ENCODE data around the gene GRIN2B.

Gene GRIN2B

GRCh38 chr12:13978876-13979275, 2.5 kb downstream of the GRIN2B start:
- H3K4me2 ChIP-seq (ENCODE audit: low read length): no peak overlapping the region
- no peak overlapping the region for H4K8ac ChIP-seq (ENCODE audit: low read depth, low read length)
- H4K5ac ChIP-seq (ENCODE audit: low read length): no peak overlapping the region
- no peak overlapping the region for H2BK15ac ChIP-seq (replicated peaks; ENCODE audit: low read depth)
- H3K27me3 ChIP-seq (ENCODE audit: insufficient read depth, low read length, poor library complexity): peaks cover 4% of the 10 kb centered on the region
- WGBS (ENCODE audit: extremely low coverage, insufficient coverage, low lambda C conversion rate): no CpG with 5 or more reads among the region's 4 CpGs
- H2BK5ac ChIP-seq (ENCODE audit: low read length): no peak overlapping the region
- H2AK5ac ChIP-seq (ENCODE audit: low read length): no peak overlapping the region
- H3K4ac ChIP-seq (ENCODE audit: low read depth, low read length): no peak overlapping the region
- no peak overlapping the region for H3K23ac ChIP-seq (ENCODE audit: low read length)
- H3K36me3 ChIP-seq (ENCODE audit: control insufficient read depth, insufficient read depth, low read length): no peaks in the 10 kb centered on the region
- no peaks in the 10 kb centered on the region for H3K79me2 ChIP-seq (ENCODE audit: control insufficient read depth, insufficient read depth, low read length)
- H3K27ac ChIP-seq (ENCODE audit: low read depth, low read length): no peak overlapping the region
- no peak overlapping the region for H3K9ac ChIP-seq (ENCODE audit: low read length)
- H3K4me1 ChIP-seq (ENCODE audit: control insufficient read depth, low read depth, low read length): no peaks in the 10 kb centered on the region
- no peak overlapping the region for H3K56ac ChIP-seq (ENCODE audit: low read length)
- H3K79me1 ChIP-seq (ENCODE audit: low read length): no peaks in the 10 kb centered on the region
- DNase-seq: no peak
- H3K18ac ChIP-seq (ENCODE audit: low read length): no peak overlapping the region
- H3K4me3 ChIP-seq (ENCODE audit: low read length): no peak overlapping the region
- H2BK120ac ChIP-seq (ENCODE audit: low read depth, low read length): no peak overlapping the region

GRCh38 chr12:13976880-13977279, 4.5 kb downstream of the GRIN2B start:
- Histone ChIP-seq H3K4me2 (ENCODE audit: low read length) (no peak overlapping the region), H3K36me3 (ENCODE audit: control insufficient read depth, insufficient read depth, low read length) (no peaks in the 10 kb centered on the region), H4K5ac (ENCODE audit: low read length) (no peak overlapping the region), H3K27ac (ENCODE audit: low read depth, low read length) (no peak overlapping the region), H3K4ac (ENCODE audit: low read depth, low read length) (no peak overlapping the region), H3K79me2 (ENCODE audit: control insufficient read depth, insufficient read depth, low read length) (no peaks in the 10 kb centered on the region), H3K9ac (ENCODE audit: low read length) (no peak overlapping the region), H3K4me3 (ENCODE audit: low read length) (no peak overlapping the region), H2AK5ac (ENCODE audit: low read length) (no peak overlapping the region), H2BK15ac (replicated peaks; ENCODE audit: low read depth) (no peak overlapping the region), H3K18ac (ENCODE audit: low read length) (no peak overlapping the region), H3K56ac (ENCODE audit: low read length) (no peak overlapping the region), H4K8ac (ENCODE audit: low read depth, low read length) (no peak overlapping the region), H3K79me1 (ENCODE audit: low read length) (no peaks in the 10 kb centered on the region), H3K4me1 (ENCODE audit: control insufficient read depth, low read depth, low read length) (no peaks in the 10 kb centered on the region), H3K27me3 (ENCODE audit: insufficient read depth, low read length, poor library complexity) (peaks cover 4% of the 10 kb centered on the region), H2BK120ac (ENCODE audit: low read depth, low read length) (no peak overlapping the region), H2BK5ac (ENCODE audit: low read length) (no peak overlapping the region), H3K23ac (ENCODE audit: low read length) (no peak overlapping the region)
- DNase-seq: no peak
- no CpG with 5 or more reads among the region's 2 CpGs for WGBS (ENCODE audit: extremely low coverage, insufficient coverage, low lambda C conversion rate)

GRCh38 chr12:13976028-13976584, 5.3 kb downstream of the GRIN2B start:
- no CpG with 5 or more reads among the region's 7 CpGs for WGBS (ENCODE audit: extremely low coverage, insufficient coverage, low lambda C conversion rate)
- Histone ChIP-seq H3K56ac (ENCODE audit: low read length) (no peak overlapping the region), H3K4me2 (ENCODE audit: low read length) (no peak overlapping the region), H3K18ac (ENCODE audit: low read length) (no peak overlapping the region), H2BK120ac (ENCODE audit: low read depth, low read length) (no peak overlapping the region), H3K79me2 (ENCODE audit: control insufficient read depth, insufficient read depth, low read length) (no peaks in the 10 kb centered on the region), H4K8ac (ENCODE audit: low read depth, low read length) (no peak overlapping the region), H2BK5ac (ENCODE audit: low read length) (no peak overlapping the region), H3K23ac (ENCODE audit: low read length) (no peak overlapping the region), H4K5ac (ENCODE audit: low read length) (no peak overlapping the region), H2BK15ac (replicated peaks; ENCODE audit: low read depth) (no peak overlapping the region), H3K4me3 (ENCODE audit: low read length) (no peak overlapping the region), H3K27ac (ENCODE audit: low read depth, low read length) (no peak overlapping the region), H3K27me3 (ENCODE audit: insufficient read depth, low read length, poor library complexity) (peaks cover 4% of the 10 kb centered on the region), H3K36me3 (ENCODE audit: control insufficient read depth, insufficient read depth, low read length) (no peaks in the 10 kb centered on the region), H3K9ac (ENCODE audit: low read length) (no peak overlapping the region), H3K4ac (ENCODE audit: low read depth, low read length) (no peak overlapping the region), H2AK5ac (ENCODE audit: low read length) (no peak overlapping the region), H3K4me1 (ENCODE audit: control insufficient read depth, low read depth, low read length) (no peaks in the 10 kb centered on the region), H3K79me1 (ENCODE audit: low read length) (no peaks in the 10 kb centered on the region)
- no peak for DNase-seq

- Histone ChIP-seq H3K79me1 (ENCODE audit: low read length) (no peaks in the 10 kb centered on the region), H2AK5ac (ENCODE audit: low read length) (no peak overlapping the region), H3K9ac (ENCODE audit: low read length) (no peak overlapping the region), H3K27ac (ENCODE audit: low read depth, low read length) (no peak overlapping the region), H2BK15ac (replicated peaks; ENCODE audit: low read depth) (no peak overlapping the region), H3K56ac (ENCODE audit: low read length) (no peak overlapping the region), H2BK120ac (ENCODE audit: low read depth, low read length) (no peak overlapping the region), H4K5ac (ENCODE audit: low read length) (no peak overlapping the region), H3K79me2 (ENCODE audit: control insufficient read depth, insufficient read depth, low read length) (no peaks in the 10 kb centered on the region), H3K23ac (ENCODE audit: low read length) (no peak overlapping the region), H3K4me3 (ENCODE audit: low read length) (no peak overlapping the region), H2BK5ac (ENCODE audit: low read length) (no peak overlapping the region), H3K36me3 (ENCODE audit: control insufficient read depth, insufficient read depth, low read length) (no peaks in the 10 kb centered on the region), H3K4me1 (ENCODE audit: control insufficient read depth, low read depth, low read length) (no peaks in the 10 kb centered on the region), H3K27me3 (ENCODE audit: insufficient read depth, low read length, poor library complexity) (no peaks in the 10 kb centered on the region), H4K8ac (ENCODE audit: low read depth, low read length) (no peak overlapping the region), H3K4ac (ENCODE audit: low read depth, low read length) (no peak overlapping the region), H3K4me2 (ENCODE audit: low read length) (no peak overlapping the region), H3K18ac (ENCODE audit: low read length) (no peak overlapping the region)
- no peak for DNase-seq
Observed at GRCh38 chr12:13973996-13974395, 7.4 kb downstream of the GRIN2B start.

GRCh38 chr12:13970803-13971202, 10.6 kb downstream of the GRIN2B start:
- Histone ChIP-seq H2AK5ac (ENCODE audit: low read length) (no peak overlapping the region), H3K4me1 (ENCODE audit: control insufficient read depth, low read depth, low read length) (no peaks in the 10 kb centered on the region), H3K18ac (ENCODE audit: low read length) (no peak overlapping the region), H2BK120ac (ENCODE audit: low read depth, low read length) (no peak overlapping the region), H3K4me3 (ENCODE audit: low read length) (no peak overlapping the region), H3K23ac (ENCODE audit: low read length) (no peak overlapping the region), H2BK5ac (ENCODE audit: low read length) (no peak overlapping the region), H3K4ac (ENCODE audit: low read depth, low read length) (no peak overlapping the region), H3K36me3 (ENCODE audit: control insufficient read depth, insufficient read depth, low read length) (no peaks in the 10 kb centered on the region), H3K79me2 (ENCODE audit: control insufficient read depth, insufficient read depth, low read length) (no peaks in the 10 kb centered on the region), H4K5ac (ENCODE audit: low read length) (no peak overlapping the region), H2BK15ac (replicated peaks; ENCODE audit: low read depth) (no peak overlapping the region), H3K56ac (ENCODE audit: low read length) (no peak overlapping the region), H4K8ac (ENCODE audit: low read depth, low read length) (no peak overlapping the region), H3K27me3 (ENCODE audit: insufficient read depth, low read length, poor library complexity) (no peaks in the 10 kb centered on the region), H3K4me2 (ENCODE audit: low read length) (no peak overlapping the region), H3K9ac (ENCODE audit: low read length) (no peak overlapping the region), H3K79me1 (ENCODE audit: low read length) (no peaks in the 10 kb centered on the region), H3K27ac (ENCODE audit: low read depth, low read length) (no peak overlapping the region)
- WGBS (ENCODE audit: extremely low coverage, insufficient coverage, low lambda C conversion rate): no CpG with 5 or more reads among the region's 4 CpGs
- no peak for DNase-seq

GRCh38 chr12:13968281-13968680, 13.1 kb downstream of the GRIN2B start:
- Histone ChIP-seq H3K9ac (ENCODE audit: low read length) (no peak overlapping the region), H3K79me1 (ENCODE audit: low read length) (no peaks in the 10 kb centered on the region), H3K56ac (ENCODE audit: low read length) (no peak overlapping the region), H3K23ac (ENCODE audit: low read length) (no peak overlapping the region), H3K4me2 (ENCODE audit: low read length) (no peak overlapping the region), H3K4me1 (ENCODE audit: control insufficient read depth, low read depth, low read length) (no peaks in the 10 kb centered on the region), H2BK15ac (replicated peaks; ENCODE audit: low read depth) (no peak overlapping the region), H2BK5ac (ENCODE audit: low read length) (no peak overlapping the region), H4K5ac (ENCODE audit: low read length) (no peak overlapping the region), H3K4ac (ENCODE audit: low read depth, low read length) (no peak overlapping the region), H3K27me3 (ENCODE audit: insufficient read depth, low read length, poor library complexity) (no peaks in the 10 kb centered on the region), H2AK5ac (ENCODE audit: low read length) (no peak overlapping the region), H3K79me2 (ENCODE audit: control insufficient read depth, insufficient read depth, low read length) (no peaks in the 10 kb centered on the region), H3K4me3 (ENCODE audit: low read length) (no peak overlapping the region), H3K27ac (ENCODE audit: low read depth, low read length) (no peak overlapping the region), H2BK120ac (ENCODE audit: low read depth, low read length) (no peak overlapping the region), H3K36me3 (ENCODE audit: control insufficient read depth, insufficient read depth, low read length) (no peaks in the 10 kb centered on the region), H3K18ac (ENCODE audit: low read length) (no peak overlapping the region), H4K8ac (ENCODE audit: low read depth, low read length) (no peak overlapping the region)
- no peak for DNase-seq
- no CpG with 5 or more reads among the region's 3 CpGs for WGBS (ENCODE audit: extremely low coverage, insufficient coverage, low lambda C conversion rate)

All from mesendoderm (in vitro differentiated cells).